Stimulated activated naive CD8-positive, alpha-beta T cell treated with anti-CD3 and anti-CD28 coated beads, Interleukin-15, Interleukin-2, amounts not matched to agents 100 ng/mL and 50 ng/mL, for 24 hours (primary cell): ENCODE results near the gene SCYGR5.

Experiments
- H3K27ac Mint-ChIP-seq: one replicate; pipeline ENCODE4 v1.8.0; 2021; ENCODE audit warnings: mild to moderate bottlenecking, mixed read lengths
- H3K27me3 Mint-ChIP-seq: one replicate; pipeline ENCODE4 v1.8.0; 2021; ENCODE audit warnings: mixed read lengths
- H3K36me3 Mint-ChIP-seq: one replicate; pipeline ENCODE4 v1.8.0; 2021; ENCODE audit warnings: low read depth, mixed read lengths
- H3K4me1 Mint-ChIP-seq: one replicate; pipeline ENCODE4 v1.8.0; 2021; ENCODE audit warnings: low read depth, mixed read lengths
- H3K4me3 Mint-ChIP-seq: one replicate; pipeline ENCODE4 v1.8.0; 2021; ENCODE audit warnings: mild to moderate bottlenecking, mixed read lengths
- H3K9me3 Mint-ChIP-seq: one replicate; pipeline ENCODE4 v1.8.0; 2021; ENCODE audit warnings: mixed read lengths

Gene SCYGR5

GRCh38 chr2:227706859-227707258, 40.3 kb downstream of the SCYGR5 start:
- no peaks in the 10 kb centered on the region for H3K36me3 Mint-ChIP-seq
- no peak overlapping the region for H3K27ac Mint-ChIP-seq
- peaks cover 11% of the 10 kb centered on the region for H3K27me3 Mint-ChIP-seq
- no peak overlapping the region for H3K4me3 Mint-ChIP-seq
- no peaks in the 10 kb centered on the region for H3K4me1 Mint-ChIP-seq
- H3K9me3 Mint-ChIP-seq = no peaks in the 10 kb centered on the region

DNA sequence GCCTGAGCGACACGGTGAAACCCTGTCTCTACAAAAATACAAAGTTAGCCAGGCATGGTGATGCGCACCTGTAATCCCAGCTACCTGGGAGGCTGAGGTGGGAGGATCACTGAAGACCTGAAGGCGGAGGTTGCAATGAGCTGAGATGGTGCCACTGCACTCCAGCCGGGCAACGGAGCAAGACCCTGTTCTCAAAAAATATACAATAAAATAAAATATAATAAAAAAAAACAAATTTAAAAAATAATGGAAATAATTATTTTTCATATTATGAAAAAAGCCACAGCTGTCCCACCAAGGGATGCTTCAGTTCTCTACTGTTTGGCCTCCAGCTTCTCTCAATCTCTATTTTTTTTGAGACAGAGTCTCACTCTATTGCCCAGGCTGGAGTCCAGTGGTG, 40.8 kb downstream of the SCYGR5 start:
- no peaks in the 10 kb centered on the region for H3K4me1 Mint-ChIP-seq
- H3K27ac Mint-ChIP-seq = no peak overlapping the region
- peaks cover 11% of the 10 kb centered on the region for H3K27me3 Mint-ChIP-seq
- H3K9me3 Mint-ChIP-seq = no peaks in the 10 kb centered on the region
- H3K4me3 Mint-ChIP-seq = no peak overlapping the region
- no peaks in the 10 kb centered on the region for H3K36me3 Mint-ChIP-seq

GRCh38 chr2:227710986-227711385, 44.4 kb downstream of the SCYGR5 start:
- Mint-ChIP-seq H3K27me3 (peaks cover 7% of the 10 kb centered on the region), H3K4me3 (no peak overlapping the region), H3K4me1 (no peaks in the 10 kb centered on the region), H3K36me3 (no peaks in the 10 kb centered on the region), H3K27ac (no peak overlapping the region), H3K9me3 (no peaks in the 10 kb centered on the region)

- H3K27ac Mint-ChIP-seq = no peak overlapping the region
- no peaks in the 10 kb centered on the region for H3K36me3 Mint-ChIP-seq
- peaks cover 19% of the 10 kb centered on the region for H3K27me3 Mint-ChIP-seq
- H3K4me3 Mint-ChIP-seq = no peak overlapping the region
- H3K9me3 Mint-ChIP-seq = no peaks in the 10 kb centered on the region
- peaks cover 3% of the 10 kb centered on the region for H3K4me1 Mint-ChIP-seq
These were observed 46.7 kb downstream of the SCYGR5 start for GRCh38 chr2:227713291-227713690.

DNA sequence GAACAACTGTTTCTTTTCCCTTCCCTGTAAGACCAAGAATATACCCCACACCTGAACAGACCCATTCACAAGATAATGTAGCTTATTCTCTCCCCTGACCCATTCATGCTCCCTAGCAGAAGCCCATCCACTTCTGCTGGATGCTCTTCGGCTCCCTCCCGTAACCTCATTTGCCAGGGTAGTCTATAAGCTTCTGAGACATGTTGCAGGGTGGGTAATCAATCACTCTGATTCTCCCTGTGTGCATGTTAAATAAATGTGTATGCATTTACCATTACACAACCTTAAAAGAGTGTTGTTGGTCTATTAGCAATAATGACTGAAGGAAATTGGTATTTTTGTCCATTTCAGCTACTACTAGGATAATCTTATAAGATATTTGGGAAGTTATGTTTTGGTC, 49.9 kb downstream of the SCYGR5 start:
- H3K36me3 Mint-ChIP-seq = no peaks in the 10 kb centered on the region

More for the DNA sequence above, 49.9 kb downstream of the SCYGR5 start:
- H3K9me3 Mint-ChIP-seq = no peaks in the 10 kb centered on the region
- H3K27me3 Mint-ChIP-seq = peaks cover 25% of the 10 kb centered on the region
- H3K4me1 Mint-ChIP-seq = peaks cover 3% of the 10 kb centered on the region
- H3K4me3 Mint-ChIP-seq = no peak overlapping the region
- no peak overlapping the region for H3K27ac Mint-ChIP-seq
